Ovary (tissue), 3 donors: Measurements from ENCODE around the gene SDHAF1.

Source experiments
- POLR2A ChIP-seq: fragments of 450-650 bp; IDR thresholded peaks from one replicate; pipeline ENCODE4 v1.6.1; 2017; ENCODE audit warnings: antibody characterized with exemption, mild to moderate bottlenecking, moderate library complexity
- TF ChIP-seq, protein P1 (sequence below), 3 donors: fragments of 450-650 bp in 2 of 3; fragments of 200-600 bp in 1 of 3; IDR thresholded peaks; one replicate each; pipeline versions ENCODE4 v1.5.1 to v1.8.0; 2016 to 2022; ENCODE audit warnings: antibody characterized with exemption in 3 of 3, mild to moderate bottlenecking in 1 of 3
- donor health status: DM: no; HTN: no; CAD: no.

DNA sequence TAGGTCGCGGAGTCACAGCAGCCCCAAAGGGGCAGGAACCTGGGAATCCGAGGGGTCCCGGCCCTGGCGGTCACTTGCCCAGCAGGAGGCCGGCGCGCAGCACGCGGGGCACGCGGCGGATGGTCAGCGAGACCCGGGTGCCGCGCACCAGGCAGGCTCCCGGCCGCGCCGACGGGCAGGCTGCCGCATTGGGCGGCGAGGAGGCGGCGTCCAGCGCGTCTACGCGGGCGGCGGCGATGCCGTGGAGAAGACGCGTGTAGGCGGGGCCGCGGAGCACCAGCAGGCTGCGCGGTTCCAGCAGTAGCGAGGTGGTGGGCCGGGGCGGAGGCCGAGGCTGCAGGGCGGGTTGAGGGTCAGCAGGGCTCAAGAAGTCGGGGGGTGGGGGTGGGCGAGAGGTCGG, 14.2 kb downstream of the SDHAF1 start:
- TF ChIP-seq, protein P1, sequence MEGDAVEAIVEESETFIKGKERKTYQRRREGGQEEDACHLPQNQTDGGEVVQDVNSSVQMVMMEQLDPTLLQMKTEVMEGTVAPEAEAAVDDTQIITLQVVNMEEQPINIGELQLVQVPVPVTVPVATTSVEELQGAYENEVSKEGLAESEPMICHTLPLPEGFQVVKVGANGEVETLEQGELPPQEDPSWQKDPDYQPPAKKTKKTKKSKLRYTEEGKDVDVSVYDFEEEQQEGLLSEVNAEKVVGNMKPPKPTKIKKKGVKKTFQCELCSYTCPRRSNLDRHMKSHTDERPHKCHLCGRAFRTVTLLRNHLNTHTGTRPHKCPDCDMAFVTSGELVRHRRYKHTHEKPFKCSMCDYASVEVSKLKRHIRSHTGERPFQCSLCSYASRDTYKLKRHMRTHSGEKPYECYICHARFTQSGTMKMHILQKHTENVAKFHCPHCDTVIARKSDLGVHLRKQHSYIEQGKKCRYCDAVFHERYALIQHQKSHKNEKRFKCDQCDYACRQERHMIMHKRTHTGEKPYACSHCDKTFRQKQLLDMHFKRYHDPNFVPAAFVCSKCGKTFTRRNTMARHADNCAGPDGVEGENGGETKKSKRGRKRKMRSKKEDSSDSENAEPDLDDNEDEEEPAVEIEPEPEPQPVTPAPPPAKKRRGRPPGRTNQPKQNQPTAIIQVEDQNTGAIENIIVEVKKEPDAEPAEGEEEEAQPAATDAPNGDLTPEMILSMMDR (IDR thresholded peaks at IDR 0.05) = peak in 1 of 3 donors; percentile 13
- no peak for TF ChIP-seq POLR2A
